DMS53 (cell line): Measurements from ENCODE around the gene TSSC4.

Experiments used
- DNase-seq: peaks from one replicate; lab custom pipeline; 2025; lab: John Stamatoyannopoulos, UW

TSSC4 gene

DNA sequence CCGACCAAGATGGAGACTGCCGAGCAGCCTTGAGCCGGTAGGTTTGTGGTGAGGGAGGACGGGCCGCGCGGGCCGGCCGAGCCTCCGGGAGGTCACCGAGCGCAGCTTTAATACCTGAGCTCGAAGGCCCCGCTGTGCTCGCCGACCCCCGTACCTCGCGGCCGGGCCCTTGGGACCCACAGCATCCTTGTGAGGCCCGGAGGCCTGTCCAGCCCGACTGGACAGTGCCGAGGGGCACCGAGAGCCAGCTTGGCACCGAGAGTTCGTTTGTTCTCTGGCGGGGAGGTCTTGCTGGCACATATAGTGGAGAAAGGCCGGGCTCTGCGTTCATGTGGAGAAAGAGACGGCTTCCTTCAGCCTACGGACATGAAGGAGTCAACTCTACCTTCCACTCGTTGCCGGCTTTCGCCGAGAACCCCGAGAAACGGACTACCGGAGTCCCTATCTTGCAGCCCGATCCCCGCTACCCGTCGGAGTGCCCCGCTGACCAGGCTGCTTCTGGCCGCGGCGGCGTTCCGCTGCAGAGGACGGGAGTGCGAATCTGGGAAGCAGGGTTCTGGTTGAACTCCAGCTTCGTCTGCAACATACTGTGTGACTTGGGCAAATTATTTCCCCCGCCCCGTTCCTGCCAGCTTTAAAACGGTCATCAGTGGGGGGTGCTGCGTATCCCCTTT is 349 bp downstream of the TSSC4 start:
- DNase-seq = peak; percentile 61

DNA sequence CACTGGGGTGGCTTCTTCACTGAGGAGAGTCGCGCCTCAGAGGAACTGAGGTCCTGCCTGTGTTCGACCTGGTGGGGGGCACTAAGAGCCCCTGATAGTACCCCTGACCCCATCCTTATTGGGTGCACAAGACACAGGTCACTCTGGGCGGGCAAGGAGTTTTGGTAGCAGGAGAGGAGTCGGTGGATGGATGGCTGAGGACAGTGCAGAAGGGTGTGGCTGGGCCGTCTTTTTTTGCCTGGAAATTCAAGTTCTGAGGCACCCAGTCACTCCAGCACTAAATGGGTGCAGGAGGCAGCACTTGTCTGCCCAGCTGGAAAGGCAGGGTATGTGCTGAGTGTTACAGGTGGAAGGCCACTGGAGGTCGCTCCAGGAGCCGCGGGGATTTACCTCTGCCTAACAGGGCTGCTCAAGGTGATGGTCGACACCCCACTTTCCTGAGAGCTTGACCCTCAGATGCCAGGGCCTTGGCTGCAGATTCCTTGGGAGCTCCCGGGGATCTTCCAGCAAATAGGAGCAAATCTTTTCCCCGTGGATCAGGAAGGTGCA is 960 bp downstream of the TSSC4 start:
- DNase-seq = peak; percentile 45

DNA sequence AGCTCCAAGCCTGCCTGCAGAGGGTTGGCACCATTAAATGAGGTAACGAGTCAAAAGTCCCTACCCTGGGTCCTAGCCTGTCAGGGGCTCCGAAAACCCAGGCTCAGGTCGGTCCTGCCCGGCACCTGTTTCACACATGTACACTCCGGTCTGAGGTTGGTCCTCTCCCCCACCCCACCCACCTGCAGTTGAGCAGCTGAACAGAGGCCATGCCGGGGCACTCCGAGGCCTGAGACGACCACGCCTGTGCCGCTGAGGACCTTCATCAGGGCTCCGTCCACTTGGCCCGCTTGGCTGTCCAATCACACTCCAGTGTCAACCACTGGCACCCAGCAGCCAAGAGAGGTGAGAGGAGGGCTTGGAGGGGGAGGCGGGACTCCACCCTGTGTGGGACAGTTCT is 1.6 kb downstream of the TSSC4 start:
- DNase-seq = no peak

DNA sequence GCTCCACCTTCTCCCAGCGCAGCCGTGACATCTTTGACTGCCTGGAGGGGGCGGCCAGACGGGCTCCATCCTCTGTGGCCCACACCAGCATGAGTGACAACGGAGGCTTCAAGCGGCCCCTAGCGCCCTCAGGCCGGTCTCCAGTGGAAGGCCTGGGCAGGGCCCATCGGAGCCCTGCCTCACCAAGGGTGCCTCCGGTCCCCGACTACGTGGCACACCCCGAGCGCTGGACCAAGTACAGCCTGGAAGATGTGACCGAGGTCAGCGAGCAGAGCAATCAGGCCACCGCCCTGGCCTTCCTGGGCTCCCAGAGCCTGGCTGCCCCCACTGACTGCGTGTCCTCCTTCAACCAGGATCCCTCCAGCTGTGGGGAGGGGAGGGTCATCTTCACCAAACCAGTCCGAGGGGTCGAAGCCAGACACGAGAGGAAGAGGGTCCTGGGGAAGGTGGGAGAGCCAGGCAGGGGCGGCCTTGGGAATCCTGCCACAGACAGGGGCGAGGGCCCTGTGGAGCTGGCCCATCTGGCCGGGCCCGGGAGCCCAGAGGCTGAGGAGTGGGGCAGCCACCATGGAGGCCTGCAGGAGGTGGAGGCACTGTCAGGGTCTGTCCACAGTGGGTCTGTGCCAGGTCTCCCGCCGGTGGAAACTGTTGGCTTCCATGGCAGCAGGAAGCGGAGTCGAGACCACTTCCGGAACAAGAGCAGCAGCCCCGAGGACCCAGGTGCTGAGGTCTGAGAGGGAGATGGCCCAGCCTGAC is 2.5 kb downstream of the TSSC4 start:
- no peak for DNase-seq

DNA sequence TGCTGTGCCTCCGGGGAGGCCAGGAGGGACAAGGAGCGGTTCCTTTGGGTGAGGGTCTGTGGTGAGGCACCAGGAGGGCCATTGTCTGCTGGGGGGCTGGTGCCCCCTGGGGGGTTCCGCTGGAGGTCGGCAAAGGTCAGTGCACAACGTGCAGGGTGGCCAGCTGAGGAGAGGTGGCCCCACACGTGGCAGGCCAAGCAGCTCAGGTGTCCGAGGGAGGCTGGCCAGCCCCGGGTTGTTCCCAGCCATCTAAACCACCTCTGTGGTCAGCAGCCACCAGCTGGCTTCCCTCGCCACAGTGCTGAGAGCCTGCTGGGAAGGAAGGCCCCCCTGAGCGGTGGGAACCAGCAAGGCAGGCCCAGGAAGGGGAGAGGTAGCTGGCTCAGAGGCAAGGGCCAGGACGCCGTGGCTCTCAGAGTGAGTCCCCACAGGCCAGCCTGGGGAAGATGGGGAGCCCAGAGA is 4.2 kb downstream of the TSSC4 start:
- no peak for DNase-seq

DNA sequence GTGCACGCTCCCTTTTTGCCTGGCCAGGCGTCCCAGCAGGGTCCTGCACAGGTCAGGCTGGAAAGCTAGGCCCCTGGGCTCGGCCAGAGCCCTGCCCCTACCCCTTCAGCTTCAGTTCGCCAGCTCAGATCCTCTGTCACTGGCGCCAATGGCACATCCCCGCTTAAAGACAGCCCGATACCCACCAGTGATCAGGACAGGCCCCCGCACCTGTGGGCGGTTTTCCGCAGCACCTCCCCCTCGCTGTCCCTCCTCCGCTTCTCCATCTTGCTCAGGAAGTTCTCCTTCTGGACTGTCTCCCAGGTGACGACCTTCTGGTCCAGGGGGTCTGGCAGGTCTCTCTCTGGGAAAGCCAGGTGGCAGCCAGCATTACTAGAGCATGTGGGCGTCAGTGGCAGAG is 5.9 kb downstream of the TSSC4 start:
- no peak for DNase-seq

DNA sequence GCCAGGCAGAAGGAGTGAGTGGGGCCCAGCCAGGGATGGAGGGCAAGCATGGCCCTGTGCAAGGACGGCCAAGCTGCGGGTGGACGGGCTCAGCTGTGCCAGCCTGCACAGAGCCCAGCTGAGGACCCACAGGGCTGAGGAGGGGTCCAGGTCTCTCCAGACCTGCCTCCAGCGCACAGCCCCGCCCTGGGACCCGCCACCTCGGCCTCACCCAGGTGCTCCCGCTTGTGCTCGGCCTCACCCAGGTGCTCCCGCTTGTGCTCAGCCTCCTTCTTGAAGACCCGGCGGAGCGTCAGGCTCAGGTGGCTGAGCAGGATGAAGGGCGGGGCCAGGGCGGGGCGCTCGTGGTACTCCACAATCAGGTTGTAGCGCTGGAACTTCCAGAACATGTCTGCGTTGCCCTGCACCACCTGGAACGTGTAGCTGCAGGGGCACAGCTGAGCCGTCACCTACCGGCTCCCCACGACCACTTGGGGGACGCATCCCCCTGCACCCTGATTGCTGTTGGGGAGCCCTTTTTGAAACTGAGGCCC is 6.4 kb downstream of the TSSC4 start:
- no peak for DNase-seq

DNA sequence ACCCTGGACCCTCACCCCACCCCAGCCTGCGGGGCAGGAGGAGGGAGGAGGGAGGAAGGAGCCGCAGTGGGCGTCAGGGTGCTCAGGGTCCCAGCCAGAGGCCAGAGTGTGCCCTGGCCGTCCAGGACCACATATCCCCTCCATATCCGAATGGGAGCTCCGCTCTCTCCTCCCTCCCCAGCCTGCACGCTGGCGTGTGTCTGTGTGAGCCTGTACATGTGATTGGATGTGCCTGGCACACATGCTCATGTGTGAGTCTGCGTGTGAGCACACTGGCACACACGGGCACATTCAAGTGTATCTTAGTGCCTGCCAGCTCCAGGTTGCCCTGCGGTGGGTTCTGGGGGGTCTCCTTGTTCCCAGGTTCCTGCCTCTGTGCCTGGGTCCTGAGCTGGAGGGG is 8.1 kb downstream of the TSSC4 start:
- DNase-seq = no peak

DNA sequence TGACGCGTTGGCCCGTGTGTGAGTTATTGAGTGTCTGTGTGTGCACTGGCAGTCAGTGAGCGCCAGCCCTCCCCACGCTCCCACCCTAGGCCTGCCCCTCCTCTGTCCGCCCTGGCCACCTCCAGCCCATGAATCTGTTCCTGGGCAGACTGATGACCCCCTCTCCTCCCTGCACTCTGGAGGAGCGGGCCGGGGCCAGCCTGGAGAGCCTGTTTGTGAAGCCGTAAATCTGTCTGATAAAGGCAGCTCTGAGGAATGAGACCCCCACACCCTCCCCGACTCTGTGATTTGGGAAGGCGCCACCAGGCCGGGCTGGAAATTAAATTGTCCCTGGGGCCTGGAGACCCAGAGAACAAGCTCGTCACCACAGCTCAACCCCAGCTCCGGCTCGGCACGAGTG is 8.6 kb downstream of the TSSC4 start:
- no peak for DNase-seq

DNA sequence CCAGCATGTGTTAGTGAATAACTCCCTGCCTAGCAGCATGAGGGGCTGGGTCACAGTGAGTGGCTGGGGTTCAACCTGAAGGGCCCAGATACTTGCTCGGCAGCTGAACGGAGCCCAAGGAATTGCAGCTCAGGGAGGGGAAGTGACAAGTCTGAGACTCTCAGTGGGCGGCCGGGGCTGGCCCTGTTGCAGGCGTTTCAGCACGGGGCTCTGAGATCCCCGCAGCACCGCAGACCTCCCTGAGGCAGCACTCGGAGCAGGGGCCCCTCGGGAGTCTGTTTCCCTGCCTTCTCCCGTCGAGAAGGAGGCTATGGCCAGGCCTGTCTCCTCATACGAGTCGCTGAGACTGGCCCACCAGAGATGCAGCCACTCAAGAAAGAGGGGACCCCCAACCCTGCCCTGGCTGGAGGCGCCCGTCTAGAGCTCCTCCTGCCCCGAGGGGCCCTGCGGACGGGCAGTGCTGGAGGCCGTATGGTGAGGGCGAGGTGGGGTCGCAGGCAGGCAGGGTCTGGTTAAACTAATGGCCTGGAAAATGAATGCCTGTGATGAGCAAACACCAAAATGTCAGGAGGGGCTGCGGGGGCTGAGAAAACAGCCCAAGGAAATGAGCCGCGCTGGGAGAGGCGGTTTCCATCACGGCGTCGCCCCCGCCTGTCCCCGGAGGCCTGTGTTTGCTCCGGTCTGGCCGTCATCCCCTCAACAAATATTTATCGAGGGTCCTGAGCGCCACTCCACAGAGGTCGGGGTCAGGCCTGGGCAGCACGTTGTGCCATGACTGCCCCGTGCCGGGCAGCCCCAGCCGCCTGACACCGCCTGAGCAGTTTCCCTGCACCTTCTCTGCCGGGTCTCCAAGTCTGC is 9.3 kb downstream of the TSSC4 start:
- no peak for DNase-seq

DNA sequence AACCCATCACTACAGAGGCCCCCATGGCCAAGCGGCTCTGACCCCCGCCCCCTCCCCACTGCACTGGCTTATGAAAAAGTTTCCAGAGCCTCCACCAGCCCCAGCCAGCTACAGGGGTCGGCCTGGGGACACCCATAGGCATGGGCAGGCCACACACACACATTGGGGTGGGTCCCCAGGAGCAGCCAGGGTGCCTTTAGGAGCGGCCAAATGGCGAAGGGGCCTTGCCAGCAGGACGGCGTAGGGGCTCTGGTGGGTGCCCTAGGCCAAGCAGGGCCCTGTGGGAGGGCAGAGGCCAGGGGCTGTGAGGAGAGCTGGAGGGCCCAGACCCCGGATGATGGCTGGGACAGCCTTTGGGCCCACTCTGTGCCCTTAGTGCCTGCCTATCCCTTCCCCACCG is 10.1 kb downstream of the TSSC4 start:
- DNase-seq = no peak

DNA sequence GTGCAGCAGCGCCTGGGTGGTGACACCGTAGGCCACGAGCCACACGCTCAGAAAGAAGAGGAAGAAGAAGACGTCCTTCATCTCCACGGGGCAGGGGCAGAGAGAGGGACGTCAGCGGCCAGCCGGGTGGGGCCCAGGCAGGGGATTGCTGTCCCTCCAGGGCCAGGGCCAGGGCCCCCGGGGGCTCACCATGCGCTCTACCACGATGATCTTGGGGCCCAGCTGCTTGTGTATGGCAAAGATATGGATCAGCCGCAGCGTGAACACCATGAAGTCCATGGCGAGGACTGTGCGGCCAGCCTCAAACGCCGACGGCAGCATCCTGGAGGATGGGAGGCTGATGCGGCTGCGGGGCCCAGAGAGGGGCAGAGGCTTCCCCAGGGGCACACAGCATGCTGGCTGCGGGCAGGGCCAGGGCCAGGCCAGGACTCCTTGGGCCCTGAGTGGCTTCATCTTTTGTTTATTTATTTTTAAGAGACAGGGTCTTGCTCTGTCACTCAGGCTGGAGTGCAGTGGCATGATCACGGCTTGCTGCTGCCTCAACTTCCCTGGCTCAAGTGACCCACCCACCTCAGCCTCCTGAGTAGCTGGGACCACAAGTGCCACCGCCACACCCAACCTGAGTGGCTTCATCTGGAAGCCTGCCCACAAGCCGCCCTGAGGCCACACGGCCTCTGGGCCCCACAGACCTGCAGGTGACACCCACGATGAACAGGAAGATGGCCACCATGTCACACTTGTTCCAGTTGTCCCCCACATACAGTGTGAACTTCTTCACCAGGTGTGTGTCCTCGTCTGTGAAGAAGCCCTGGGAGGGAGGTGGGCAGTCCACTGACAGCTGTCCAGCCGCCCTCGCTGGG is 11.1 kb downstream of the TSSC4 start:
- DNase-seq = no peak

DNA sequence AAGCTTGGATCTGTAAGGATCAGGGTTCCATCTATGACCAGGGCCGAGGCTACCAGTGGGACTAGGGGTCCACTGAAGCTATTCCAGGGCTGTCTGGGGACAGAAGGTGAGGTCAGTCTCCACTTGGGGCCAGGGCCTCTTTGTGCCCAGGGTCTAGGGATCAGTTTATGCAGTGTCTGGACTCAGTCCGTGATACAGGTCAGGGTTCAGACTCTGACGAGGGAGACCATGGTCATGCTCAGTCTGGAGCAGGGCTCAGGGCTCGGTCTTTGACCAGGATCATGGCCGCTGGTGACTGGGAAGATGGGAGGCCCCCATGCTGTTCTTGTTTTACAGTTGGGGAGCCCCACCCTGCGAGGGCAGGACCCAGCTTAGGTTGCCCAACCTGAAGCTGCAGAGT is 11.8 kb downstream of the TSSC4 start:
- no peak for DNase-seq

DNA sequence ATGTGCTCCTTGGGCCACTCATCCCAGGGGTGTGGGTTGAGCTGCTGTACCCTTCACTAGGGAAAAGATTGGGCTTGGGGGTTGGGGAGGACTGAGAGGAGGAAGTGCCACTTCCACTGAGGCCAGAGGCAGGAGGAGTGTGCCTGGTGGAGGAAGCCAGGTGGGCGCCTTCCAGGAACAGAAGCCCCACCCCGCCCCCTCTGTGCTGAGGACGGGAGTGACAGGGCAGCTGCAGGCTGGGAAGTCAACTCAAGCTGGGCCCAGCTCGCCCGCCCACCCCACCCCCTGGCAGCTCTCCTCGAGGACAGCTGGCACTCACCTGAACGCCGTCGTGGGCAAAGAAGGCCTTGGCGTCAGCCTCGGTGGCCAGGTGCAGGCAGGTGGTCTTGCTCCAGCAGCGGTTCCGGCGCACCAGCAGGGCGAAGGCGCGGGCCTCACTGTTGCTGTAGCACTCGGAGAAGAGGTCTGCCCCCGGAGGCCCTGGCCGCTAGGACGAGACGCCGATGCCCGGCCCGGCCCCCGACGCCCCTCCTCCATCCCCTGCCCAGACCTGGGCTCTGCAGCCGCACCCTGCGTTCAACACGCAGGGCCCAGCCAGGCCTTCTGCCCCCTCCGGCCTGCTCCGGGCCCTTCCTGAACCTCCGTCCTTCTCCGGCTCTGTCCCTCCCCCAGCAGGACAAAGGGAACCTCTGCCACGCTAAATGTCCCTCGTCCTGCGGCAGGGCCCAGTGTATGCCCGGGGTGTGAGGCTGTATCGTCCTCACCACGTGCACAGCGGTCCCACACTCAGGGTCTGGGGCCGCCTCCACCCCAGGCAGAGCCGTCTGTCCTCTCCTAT is 13.4 kb downstream of the TSSC4 start:
- DNase-seq = no peak

DNA sequence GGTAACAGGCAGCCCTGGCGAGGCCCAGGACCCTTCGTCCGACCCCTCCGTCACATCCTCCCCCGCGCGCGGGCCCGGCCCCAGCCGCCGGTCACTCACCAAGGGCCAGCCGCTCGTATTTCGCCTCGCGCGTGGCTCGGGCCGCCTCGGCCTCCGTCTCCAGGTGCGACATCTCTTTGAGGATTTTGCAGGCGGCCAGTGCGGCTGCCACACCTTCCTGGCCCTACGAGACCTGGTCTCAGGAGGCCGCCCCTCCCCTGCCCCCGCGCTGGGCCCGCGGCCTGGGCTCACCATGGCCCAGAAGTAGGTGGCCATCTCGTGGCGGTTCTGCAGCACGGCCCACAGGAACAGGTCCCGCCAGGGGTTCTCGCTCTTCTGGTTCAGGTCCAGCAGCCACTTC is 14.1 kb downstream of the TSSC4 start:
- no peak for DNase-seq

DNA sequence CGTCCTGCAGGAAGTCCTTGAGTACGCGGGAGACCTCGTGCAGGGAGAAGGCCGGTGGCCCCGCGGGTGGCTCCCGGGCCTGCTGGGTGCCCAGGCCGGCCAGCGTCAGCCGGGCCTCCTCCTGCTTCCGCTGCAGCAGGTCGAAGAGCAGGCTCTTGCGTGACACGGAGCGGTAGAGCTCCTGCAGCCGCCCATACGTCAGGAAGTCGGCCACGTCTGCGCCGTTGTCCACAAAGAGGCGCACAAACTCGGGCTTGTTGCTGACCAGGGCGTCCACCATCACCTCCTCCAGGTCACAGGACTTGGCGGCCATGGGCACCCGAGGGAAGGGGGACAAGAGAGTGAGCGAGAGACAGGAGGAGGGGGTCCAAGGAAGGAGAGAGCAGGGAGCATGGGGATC is 14.6 kb downstream of the TSSC4 start:
- peak; percentile 55 for DNase-seq

DNA sequence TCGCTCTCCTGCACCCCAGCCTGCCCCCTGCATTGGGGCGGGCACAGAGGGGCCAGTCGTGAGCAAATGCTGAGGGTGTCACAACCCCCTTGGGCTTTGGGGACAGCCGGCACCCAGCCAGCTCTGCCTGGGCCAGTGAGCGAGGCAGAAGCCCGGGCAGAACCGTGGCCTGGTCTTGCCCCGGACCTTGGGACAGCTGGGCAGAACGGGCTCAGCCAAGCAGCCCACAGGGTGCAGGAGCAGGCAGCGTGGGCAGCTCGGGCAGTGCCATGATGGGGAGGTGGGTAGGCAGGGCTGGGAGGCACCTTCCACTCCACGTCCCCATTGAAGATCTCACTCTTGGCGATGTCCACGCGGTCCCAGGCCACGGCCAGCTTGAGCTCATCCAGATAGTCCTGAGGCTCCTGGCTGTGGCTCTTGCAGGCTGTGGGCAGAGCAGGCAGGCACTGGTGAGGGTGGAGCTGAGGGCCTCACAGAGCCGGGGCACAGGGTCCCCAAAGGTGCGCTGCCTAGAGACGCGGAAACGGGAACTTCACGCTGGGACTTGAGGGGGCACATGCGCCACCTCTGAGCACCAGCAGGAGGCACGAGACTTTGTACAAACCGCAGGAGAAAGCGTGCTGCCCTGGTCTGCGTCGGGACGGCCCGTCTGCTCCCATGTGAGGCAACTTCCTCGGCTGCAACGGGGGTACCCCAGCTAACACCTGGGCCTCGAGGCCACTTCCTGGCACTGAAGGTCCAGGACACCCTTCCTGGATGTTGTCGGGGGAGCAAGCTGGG is 15.2 kb downstream of the TSSC4 start:
- DNase-seq = no peak

DNA sequence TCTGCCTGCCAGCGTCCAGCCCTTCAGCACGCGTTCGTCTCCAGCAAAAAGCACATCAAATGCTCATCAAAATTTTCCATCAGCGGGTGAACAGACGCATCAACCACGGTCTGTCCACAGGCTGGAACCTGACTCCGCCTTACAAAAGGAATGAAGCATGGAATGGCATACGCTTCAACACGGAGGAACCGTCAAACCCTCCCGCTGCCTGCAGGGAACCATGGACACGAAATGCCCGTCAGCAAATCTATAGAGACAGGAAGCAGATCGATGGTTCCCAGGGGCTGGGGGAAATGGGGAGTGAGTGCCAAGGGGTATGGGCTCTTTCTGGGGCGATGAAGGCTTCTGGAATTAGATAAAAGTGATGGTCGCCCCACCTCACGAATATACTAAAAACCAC is 16.2 kb downstream of the TSSC4 start:
- no peak for DNase-seq

DNA sequence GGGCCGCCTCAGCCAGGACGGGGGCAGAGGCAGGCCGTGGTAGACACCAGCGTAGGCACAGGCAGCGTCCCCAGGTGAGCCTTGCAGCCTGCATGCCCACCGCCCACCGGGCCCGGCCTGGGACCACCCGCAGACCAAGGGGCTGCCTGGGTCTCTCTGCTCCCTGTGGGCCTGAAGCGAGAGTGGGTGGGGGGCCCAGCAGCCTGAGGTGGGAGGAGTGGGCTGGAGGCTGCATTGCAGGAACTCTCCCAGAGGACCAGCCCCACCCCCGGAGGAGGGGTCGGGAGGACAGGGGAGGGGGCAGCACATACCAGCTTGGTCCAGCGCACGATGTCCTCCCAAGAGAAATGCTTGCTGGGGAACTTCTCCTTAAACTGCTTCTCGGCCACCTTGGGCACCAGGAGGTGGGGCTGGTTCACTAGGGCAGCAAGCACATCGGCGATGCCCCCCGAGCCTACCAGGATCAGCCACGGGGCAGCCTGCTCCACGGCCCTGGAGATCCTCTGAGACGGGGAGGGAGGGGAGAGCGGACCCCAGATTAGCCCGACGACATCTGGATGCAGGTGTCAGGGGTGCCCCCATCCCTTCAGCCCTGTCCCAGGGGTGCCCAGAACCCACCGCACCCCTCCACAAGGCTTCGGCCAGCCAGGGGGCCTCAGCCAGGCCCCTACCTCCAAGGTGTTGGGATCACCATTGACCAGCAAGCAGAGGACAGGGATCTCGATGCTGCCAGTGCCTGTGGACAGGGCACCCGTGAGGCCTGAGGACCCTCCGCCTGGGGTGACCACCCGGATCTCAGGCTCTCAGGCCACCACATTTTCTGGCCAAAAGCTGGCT is 17.5 kb downstream of the TSSC4 start:
- DNase-seq = no peak
